ENCODE measurements around the gene CDKAL1.

CDKAL1 gene

DNA sequence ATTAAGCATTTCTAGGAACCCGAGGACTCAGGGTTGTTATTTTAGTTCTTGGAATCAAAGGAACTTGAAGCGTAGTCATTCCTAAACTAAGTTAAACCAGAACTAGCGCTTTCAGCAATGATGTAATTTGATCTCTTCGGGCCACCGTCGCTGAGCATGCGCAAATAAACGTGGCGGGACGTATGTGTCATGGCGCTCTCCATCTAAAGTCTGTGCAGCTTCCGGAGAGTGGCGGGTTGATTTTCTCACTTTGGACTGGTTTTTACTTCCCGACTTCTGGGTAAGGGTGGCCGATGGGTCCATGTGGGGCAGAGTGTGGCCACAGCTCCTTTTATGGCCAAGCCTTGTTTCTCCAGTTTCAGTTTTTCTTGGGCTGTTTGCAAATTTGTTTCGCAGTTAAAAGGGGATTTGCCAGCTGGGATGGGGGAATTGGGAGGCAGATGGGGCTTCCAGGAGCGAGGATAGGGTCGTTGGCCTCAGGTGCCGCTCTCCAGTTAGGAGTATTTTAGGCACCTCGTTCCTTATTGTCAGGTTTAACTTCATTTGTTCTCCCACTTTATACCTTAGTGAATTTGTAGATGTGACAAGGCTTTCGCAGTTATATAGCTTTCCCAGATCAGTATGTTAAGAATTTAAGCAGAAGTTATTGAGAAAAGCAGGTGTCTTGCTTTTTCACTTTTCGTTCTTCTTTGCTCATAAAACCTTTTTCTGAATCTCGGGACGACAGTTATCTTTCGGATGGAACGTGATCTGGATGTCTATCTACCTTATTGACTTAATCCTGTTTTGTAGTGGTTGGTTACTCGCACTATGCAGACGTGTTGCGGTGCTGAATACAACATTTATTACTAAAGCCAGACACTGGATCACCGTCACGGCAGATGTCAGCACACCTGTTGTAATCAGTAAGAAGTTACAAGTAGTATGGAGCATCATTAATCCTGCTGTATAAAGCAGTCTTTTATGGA lies at the start of gene CDKAL1:
CDKAL1 (plus strand) TSS at position 163 of the 968 bp plus-strand sequence. CDS start 11,894 bp downstream, outside the sequence.
- H3K4me3 ChIP-seq (ENCODE audit: low read depth, low read length) = peak within 1 kb of the TSS; percentile 68
- TF ChIP-seq, protein P1, sequence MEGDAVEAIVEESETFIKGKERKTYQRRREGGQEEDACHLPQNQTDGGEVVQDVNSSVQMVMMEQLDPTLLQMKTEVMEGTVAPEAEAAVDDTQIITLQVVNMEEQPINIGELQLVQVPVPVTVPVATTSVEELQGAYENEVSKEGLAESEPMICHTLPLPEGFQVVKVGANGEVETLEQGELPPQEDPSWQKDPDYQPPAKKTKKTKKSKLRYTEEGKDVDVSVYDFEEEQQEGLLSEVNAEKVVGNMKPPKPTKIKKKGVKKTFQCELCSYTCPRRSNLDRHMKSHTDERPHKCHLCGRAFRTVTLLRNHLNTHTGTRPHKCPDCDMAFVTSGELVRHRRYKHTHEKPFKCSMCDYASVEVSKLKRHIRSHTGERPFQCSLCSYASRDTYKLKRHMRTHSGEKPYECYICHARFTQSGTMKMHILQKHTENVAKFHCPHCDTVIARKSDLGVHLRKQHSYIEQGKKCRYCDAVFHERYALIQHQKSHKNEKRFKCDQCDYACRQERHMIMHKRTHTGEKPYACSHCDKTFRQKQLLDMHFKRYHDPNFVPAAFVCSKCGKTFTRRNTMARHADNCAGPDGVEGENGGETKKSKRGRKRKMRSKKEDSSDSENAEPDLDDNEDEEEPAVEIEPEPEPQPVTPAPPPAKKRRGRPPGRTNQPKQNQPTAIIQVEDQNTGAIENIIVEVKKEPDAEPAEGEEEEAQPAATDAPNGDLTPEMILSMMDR (IDR thresholded peaks at IDR 0.05; ENCODE audit: borderline replicate concordance, insufficient read depth, low read depth, low read length) = no peak

DNA sequence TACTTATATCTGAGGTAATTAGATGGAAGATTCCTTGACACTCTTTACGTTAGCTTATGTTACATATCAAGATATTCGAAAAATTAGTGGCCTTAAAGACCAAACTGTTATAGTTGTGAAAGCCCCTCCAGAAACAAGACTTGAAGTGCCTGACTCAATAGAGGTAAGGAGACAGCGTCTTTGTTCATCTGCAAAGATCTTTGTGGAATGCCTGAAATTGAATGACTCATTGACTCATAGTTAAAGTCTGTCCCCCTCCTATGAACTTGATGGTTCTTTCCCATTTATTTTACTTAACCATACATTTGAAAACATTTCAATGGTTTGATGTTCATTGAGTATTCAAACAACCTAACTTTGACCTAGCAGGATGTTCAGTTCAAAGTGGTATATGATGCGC lies 47.6 kb upstream of the CDKAL1 start:
- H3K4me3 ChIP-seq (ENCODE audit: low read depth, low read length) = no peak overlapping the region
- TF ChIP-seq, protein P1 (IDR thresholded peaks at IDR 0.05; ENCODE audit: borderline replicate concordance, insufficient read depth, low read depth, low read length) = no peak

DNA sequence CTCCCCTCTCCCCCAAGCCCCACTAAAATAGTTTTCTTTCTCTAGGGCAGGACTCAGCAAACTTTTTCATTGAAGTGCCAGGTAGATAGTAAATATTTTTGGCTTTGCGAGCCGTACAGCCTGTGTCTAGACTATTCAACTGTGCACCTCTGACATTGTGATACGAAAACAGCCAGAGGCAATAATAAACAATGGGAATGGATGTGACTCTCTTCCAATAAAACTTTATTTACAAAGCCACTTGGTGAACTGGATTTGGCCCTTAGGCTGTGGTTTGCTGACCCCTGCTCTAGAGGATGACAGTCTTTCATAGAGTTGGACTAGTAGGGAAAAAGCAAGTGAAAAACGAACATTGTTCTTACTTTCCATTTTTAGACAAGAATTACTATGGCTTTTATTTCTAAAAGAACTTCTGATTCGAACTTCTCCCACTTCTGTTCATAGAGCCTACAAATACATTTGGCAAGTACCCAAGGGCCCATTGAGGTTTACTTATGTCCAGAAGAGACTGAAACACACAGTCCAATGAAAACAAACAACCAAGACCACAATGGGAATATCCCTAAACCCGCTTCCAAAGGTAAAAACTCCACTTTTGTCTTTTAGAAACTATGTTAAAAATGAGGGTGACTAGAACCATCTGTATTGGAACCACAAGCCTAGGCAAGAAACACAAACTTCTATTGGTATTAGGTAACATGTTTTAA lies 46.4 kb upstream of the CDKAL1 start:
- TF ChIP-seq, protein P1 (IDR thresholded peaks at IDR 0.05; ENCODE audit: borderline replicate concordance, insufficient read depth, low read depth, low read length) = no peak
- no peak overlapping the region for H3K4me3 ChIP-seq (ENCODE audit: low read depth, low read length)

DNA sequence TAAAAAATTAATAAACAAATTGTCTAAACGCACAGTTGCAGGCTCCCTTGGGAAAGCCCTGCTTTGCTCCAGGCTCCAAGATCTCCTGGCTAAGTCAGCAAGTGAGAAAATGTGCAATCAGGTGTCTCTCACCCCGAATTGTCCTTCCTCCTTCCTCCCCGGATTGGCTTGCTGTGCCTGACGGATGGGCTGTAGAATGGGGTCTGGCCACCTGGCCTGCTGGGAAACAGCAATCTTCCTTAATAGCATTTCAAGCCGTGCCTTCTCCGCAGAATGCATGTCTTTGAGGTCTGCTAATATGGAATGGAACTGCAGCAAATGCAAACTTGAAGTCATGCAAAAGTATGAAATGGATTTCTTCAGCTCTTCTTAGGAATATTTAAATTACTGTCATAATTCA lies 43.7 kb upstream of the CDKAL1 start:
- H3K4me3 ChIP-seq (ENCODE audit: low read depth, low read length) = no peak overlapping the region
- TF ChIP-seq, protein P1 (IDR thresholded peaks at IDR 0.05; ENCODE audit: borderline replicate concordance, insufficient read depth, low read depth, low read length) = no peak

DNA sequence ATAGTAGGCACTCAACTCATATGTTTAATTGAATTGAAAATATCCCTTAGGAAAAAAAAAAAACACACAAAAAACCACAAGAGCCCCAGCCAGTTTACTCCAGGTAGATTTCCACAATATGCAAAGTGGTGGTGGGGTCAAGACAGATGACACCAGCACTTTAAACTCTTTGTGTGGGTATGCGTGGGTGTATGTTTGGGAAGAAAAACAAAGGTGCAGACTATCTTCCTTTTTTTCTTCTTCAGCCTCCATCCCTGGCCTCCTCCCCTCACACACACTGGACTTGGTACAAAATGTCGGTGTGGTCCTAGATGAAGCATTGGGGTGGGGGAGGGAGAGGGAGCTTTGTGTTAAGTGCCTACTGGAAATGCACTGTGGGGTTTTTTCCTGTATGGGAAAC lies 42.2 kb upstream of the CDKAL1 start:
- no peak overlapping the region for H3K4me3 ChIP-seq (ENCODE audit: low read depth, low read length)
- TF ChIP-seq, protein P1 (IDR thresholded peaks at IDR 0.05; ENCODE audit: borderline replicate concordance, insufficient read depth, low read depth, low read length) = no peak

DNA sequence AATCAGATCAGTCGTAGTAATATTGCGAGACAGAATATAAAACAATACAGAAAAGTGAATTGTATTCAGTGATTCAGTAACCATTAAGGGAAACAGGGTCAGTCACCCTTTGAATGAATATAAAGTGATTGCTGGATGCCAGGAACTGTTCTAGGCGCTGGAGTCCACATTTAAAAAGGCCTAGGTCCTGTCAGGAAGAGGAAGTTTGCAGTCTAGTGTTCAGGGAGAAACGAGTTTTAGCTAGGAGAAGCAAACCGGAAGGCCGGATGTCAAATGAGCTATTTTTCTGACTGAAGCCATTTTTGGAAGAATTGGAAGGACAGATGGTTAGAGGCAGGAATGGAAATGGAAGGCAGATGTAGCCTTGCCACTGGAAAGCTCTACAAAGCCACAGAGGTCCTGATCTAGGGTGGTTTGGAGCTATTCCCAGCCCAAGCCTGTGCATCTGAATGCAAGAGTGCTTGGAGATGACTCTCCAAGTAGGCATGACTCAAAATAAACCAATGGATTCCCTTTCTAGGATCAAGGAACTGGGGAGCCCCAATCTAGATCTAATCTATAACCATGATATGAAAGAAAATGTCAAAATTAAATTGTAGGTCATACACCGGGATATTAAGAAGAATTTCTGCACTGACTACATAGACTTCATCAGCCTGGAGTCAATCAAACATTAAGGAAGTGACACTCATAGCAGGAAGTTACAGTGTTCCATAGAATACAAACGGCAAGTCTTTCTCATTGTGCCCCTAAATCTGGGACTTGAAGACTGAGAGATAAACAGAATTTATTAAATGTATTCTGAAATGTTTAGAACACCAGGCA lies 36.8 kb upstream of the CDKAL1 start:
- H3K4me3 ChIP-seq (ENCODE audit: low read depth, low read length) = no peak overlapping the region
- TF ChIP-seq, protein P1 (IDR thresholded peaks at IDR 0.05; ENCODE audit: borderline replicate concordance, insufficient read depth, low read depth, low read length) = no peak
